ENCODE results near the gene VLDLR.

Gene VLDLR

DNA sequence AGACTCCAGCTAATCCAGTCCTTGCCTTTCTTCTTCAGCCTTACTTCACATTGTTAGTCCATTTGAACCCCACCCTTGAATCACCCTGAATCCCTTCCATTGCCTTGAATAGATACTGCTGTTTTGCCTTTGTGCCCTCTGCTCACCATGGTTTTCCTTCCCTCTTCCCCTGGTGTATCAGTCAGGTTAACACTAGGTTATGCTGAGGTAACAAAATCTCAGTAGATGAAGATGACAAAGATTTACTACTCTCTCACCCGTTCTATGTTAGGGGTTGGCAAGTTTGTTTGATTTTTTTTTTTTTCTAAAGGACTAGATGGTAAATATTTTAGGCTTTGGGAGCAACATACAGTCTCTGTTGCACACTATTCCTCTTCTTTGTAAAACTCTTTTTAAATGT is 3.3 kb upstream of the VLDLR start:
- H3K4me3 ChIP-seq (ENCODE audit: low read length in 2 of 2) = no peak overlapping the region
- H3K27ac ChIP-seq (replicated peaks; ENCODE audit: low read length) = no peak overlapping the region
- peaks cover 0 to 7% of the 10 kb centered on the region in 2 donors for H3K4me1 ChIP-seq (ENCODE audit: control insufficient read depth in 2 of 2, insufficient read depth in 1 of 2, low read depth in 1 of 2, low read length in 2 of 2)
- H3K79me1 ChIP-seq (ENCODE audit: low read depth, low read length) = no peaks in the 10 kb centered on the region
- H3K9me3 ChIP-seq (replicated peaks in 1 of 2; ENCODE audit: control insufficient read depth in 2 of 2, insufficient read depth in 1 of 2, low read depth in 1 of 2, low read length in 2 of 2) = no peaks in the 10 kb centered on the region
- H3K23ac ChIP-seq (ENCODE audit: low read depth, low read length, poor library complexity) = no peak overlapping the region
- peaks cover 0 to 11% (median 3%) of the 10 kb centered on the region in 3 experiments for H3K27me3 ChIP-seq (ENCODE audit: control insufficient read depth in 3 of 3, insufficient read depth in 3 of 3, low read depth in 1 of 3, low read length in 3 of 3)
- no peak overlapping the region for H3K14ac ChIP-seq (ENCODE audit: low read length)
- no peak overlapping the region for H3K4me2 ChIP-seq (ENCODE audit: insufficient read depth, low read length, poor library complexity, severe bottlenecking)
- no peak overlapping the region for H4K8ac ChIP-seq (ENCODE audit: low read depth, low read length)
- H2BK120ac ChIP-seq (ENCODE audit: low read depth, low read length) = no peak overlapping the region
- H2BK15ac ChIP-seq (ENCODE audit: low read length) = no peak overlapping the region
- H3K4ac ChIP-seq (ENCODE audit: low read length) = no peak overlapping the region
- H3K18ac ChIP-seq (ENCODE audit: low read length) = no peak overlapping the region
- no peak overlapping the region for H4K91ac ChIP-seq (ENCODE audit: low read depth, low read length, poor library complexity)
- no peak for DNase-seq (ENCODE audit: low spot score)
- H2AFZ ChIP-seq (ENCODE audit: low read length) = no peak overlapping the region
- H2BK12ac ChIP-seq (ENCODE audit: low read length) = no peak overlapping the region
- no peaks in the 10 kb centered on the region for H3K36me3 ChIP-seq (replicated peaks in 1 of 2; ENCODE audit: control insufficient read depth in 2 of 2, insufficient read depth in 2 of 2, low read length in 2 of 2)
- no peak overlapping the region for H2AK5ac ChIP-seq (ENCODE audit: low read depth, low read length)
- WGBS, 2 donors (ENCODE audit: extremely low coverage in 2 of 2, insufficient read length in 2 of 2, insufficient replicate concordance in 1 of 2) = no CpG with 5 or more reads among the region's 1 CpG
- no peak overlapping the region for H2BK5ac ChIP-seq (ENCODE audit: low read length)
- no peak overlapping the region for H3K9ac ChIP-seq (ENCODE audit: low read depth, low read length, poor library complexity)

DNA sequence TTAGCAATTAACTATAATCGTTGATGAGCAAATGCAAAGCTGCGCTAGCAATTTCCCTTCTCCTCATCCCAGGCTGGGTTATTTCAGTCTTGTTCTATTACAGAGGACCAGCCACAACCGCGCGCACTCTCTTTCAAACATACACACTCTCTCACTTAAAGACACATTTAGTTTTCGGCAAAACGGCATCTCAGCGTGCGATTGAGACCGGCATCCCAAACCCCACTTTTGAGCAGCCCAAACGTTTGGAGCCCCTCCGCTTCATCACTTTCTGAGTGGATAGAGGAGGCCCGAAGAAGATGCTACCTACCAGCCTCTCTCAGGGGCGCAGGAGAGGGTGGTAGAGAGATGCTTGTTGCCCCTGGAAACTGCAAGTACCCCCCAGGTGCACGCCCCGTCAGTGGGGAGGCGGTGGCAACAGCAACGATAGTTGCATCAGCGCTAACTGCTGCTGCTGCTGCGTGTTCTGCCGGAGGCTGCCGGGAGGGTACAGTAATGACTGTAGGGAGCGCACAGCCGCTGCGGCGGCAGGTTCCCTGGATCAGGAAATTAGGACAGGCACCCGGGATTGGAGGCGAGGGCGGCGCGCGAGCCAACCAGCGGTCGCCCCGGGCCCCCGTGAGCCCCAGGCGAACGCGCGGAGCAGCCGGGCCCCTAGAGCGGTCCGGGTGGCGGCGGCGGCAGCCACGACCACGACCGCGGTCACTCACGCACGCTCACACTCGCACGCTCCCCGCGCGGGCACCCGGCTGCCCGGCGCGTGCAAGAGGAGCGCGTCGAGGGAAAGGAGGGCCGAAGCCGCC is 467 bp upstream of the VLDLR start:
- H3K4ac ChIP-seq (ENCODE audit: low read length) = no peak overlapping the region
- H3K14ac ChIP-seq (ENCODE audit: low read length) = no peak overlapping the region
- no peak overlapping the region for H2AK5ac ChIP-seq (ENCODE audit: low read depth, low read length)
- H2AFZ ChIP-seq (ENCODE audit: low read length) = peak overlapping the region; percentile 97
- H3K79me1 ChIP-seq (ENCODE audit: low read depth, low read length) = no peaks in the 10 kb centered on the region
- no peaks in the 10 kb centered on the region for H3K9me3 ChIP-seq (replicated peaks in 1 of 2; ENCODE audit: control insufficient read depth in 2 of 2, insufficient read depth in 1 of 2, low read depth in 1 of 2, low read length in 2 of 2)
- H4K91ac ChIP-seq (ENCODE audit: low read depth, low read length, poor library complexity) = no peak overlapping the region
- peaks cover 0 to 11% (median 3%) of the 10 kb centered on the region in 3 experiments for H3K27me3 ChIP-seq (ENCODE audit: control insufficient read depth in 3 of 3, insufficient read depth in 3 of 3, low read depth in 1 of 3, low read length in 3 of 3)
- peak overlapping the region; percentile 84 to 93 for H3K4me3 ChIP-seq (ENCODE audit: low read length in 2 of 2)
- H3K4me2 ChIP-seq (ENCODE audit: insufficient read depth, low read length, poor library complexity, severe bottlenecking) = peak overlapping the region; percentile 79
- DNase-seq (ENCODE audit: low spot score) = peak; percentile 59
- H2BK5ac ChIP-seq (ENCODE audit: low read length) = no peak overlapping the region
- no peak overlapping the region for H2BK12ac ChIP-seq (ENCODE audit: low read length)
- no CpG with 5 or more reads among the region's 66 CpGs for WGBS, 2 donors (ENCODE audit: extremely low coverage in 2 of 2, insufficient read length in 2 of 2, insufficient replicate concordance in 1 of 2)
- H3K27ac ChIP-seq (replicated peaks; ENCODE audit: low read length) = no peak overlapping the region
- no peak overlapping the region for H2BK120ac ChIP-seq (ENCODE audit: low read depth, low read length)
- H2BK15ac ChIP-seq (ENCODE audit: low read length) = no peak overlapping the region
- peak overlapping the region; percentile 72 for H3K18ac ChIP-seq (ENCODE audit: low read length)
- H4K8ac ChIP-seq (ENCODE audit: low read depth, low read length) = no peak overlapping the region
- H3K4me1 ChIP-seq (ENCODE audit: control insufficient read depth in 2 of 2, insufficient read depth in 1 of 2, low read depth in 1 of 2, low read length in 2 of 2) = peaks cover 0 to 11% of the 10 kb centered on the region in 2 donors
- peak overlapping the region; percentile 14 for H3K9ac ChIP-seq (ENCODE audit: low read depth, low read length, poor library complexity)
- no peaks in the 10 kb centered on the region for H3K36me3 ChIP-seq (replicated peaks in 1 of 2; ENCODE audit: control insufficient read depth in 2 of 2, insufficient read depth in 2 of 2, low read length in 2 of 2)
- no peak overlapping the region for H3K23ac ChIP-seq (ENCODE audit: low read depth, low read length, poor library complexity)

DNA sequence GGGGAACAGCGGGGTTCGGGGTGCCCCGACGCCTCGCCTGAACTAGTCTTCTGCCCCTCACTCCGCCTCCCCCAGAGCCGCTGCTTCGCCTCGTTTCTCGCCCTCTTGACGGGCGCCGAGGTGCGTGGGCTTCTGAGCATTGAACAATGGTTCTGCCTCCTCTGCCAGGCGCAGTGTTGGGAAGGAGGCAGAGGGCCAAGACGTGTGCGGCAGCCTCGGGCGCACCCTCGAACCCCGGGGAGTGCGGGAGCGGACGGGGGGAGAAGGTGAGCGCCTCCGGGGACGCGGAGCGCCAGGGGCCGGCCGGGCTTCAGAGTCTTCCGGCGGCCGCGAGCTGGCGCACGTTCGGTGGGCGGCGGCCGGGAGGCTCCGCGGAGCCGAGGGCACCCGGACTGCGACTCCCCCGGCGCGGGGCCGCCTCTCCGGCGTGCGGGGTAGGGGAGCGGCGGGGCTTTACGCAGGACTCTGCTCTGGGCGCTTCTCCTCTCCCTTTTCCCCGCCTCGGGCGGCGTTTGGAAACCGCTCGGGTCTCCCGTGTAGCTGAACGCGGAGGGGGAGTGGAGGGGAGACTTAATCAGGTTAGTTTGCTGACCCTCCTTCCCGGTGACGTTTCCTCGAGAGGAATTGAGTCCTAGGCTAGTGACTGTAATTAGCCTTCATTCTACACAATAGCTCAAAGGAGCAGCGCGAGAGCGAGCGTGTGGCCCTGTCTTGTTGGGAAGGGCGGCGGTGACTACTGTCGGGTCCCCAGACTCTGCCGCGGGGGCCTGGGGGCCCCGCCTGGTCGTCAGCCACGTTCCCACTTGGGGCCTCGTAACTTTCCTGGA is 1.1 kb downstream of the VLDLR start:
- no CpG with 5 or more reads among the region's 82 CpGs for WGBS, 2 donors (ENCODE audit: extremely low coverage in 2 of 2, insufficient read length in 2 of 2, insufficient replicate concordance in 1 of 2)

More for the DNA sequence above, 1.1 kb downstream of the VLDLR start:
- peak overlapping the region; percentile 58 for H2BK5ac ChIP-seq (ENCODE audit: low read length)
- no peak overlapping the region for H2AK5ac ChIP-seq (ENCODE audit: low read depth, low read length)
- H3K14ac ChIP-seq (ENCODE audit: low read length) = no peak overlapping the region
- DNase-seq (ENCODE audit: low spot score) = peak; percentile 42
- H3K23ac ChIP-seq (ENCODE audit: low read depth, low read length, poor library complexity) = peak overlapping the region; percentile 46
- H2BK120ac ChIP-seq (ENCODE audit: low read depth, low read length) = no peak overlapping the region
- peak overlapping the region; percentile 81 for H3K18ac ChIP-seq (ENCODE audit: low read length)
- H4K8ac ChIP-seq (ENCODE audit: low read depth, low read length) = no peak overlapping the region
- no peak overlapping the region for H3K27ac ChIP-seq (replicated peaks; ENCODE audit: low read length)
- no peak overlapping the region for H2BK15ac ChIP-seq (ENCODE audit: low read length)
- H3K79me1 ChIP-seq (ENCODE audit: low read depth, low read length) = no peaks in the 10 kb centered on the region
- H4K91ac ChIP-seq (ENCODE audit: low read depth, low read length, poor library complexity) = no peak overlapping the region
- H3K9ac ChIP-seq (ENCODE audit: low read depth, low read length, poor library complexity) = peak overlapping the region; percentile 80
- H2AFZ ChIP-seq (ENCODE audit: low read length) = peak overlapping the region; percentile 97
- H3K4me2 ChIP-seq (ENCODE audit: insufficient read depth, low read length, poor library complexity, severe bottlenecking) = peak overlapping the region; percentile 79
- H3K4me1 ChIP-seq (ENCODE audit: control insufficient read depth in 2 of 2, insufficient read depth in 1 of 2, low read depth in 1 of 2, low read length in 2 of 2) = peaks cover 0 to 11% of the 10 kb centered on the region in 2 donors
- H3K4ac ChIP-seq (ENCODE audit: low read length) = no peak overlapping the region
- peaks cover 0 to 11% (median 3%) of the 10 kb centered on the region in 3 experiments for H3K27me3 ChIP-seq (ENCODE audit: control insufficient read depth in 3 of 3, insufficient read depth in 3 of 3, low read depth in 1 of 3, low read length in 3 of 3)
- H2BK12ac ChIP-seq (ENCODE audit: low read length) = no peak overlapping the region
- peak overlapping the region; percentile 84 to 93 for H3K4me3 ChIP-seq (ENCODE audit: low read length in 2 of 2)
- H3K9me3 ChIP-seq (replicated peaks in 1 of 2; ENCODE audit: control insufficient read depth in 2 of 2, insufficient read depth in 1 of 2, low read depth in 1 of 2, low read length in 2 of 2) = no peaks in the 10 kb centered on the region
- no peaks in the 10 kb centered on the region for H3K36me3 ChIP-seq (replicated peaks in 1 of 2; ENCODE audit: control insufficient read depth in 2 of 2, insufficient read depth in 2 of 2, low read length in 2 of 2)

Measured in neuronal stem cell (in vitro differentiated cells).